GM12878 (cell line): ENCODE measurements around the gene TJAP1. TPM values are rescaled to one million over a fixed set of nuclear protein-coding genes. Genes with fewer than 3 reads are reported as not detected.

ENCODE experiments used
- ATAC-seq: fragments of 200-7000 bp; cut with Tn5 transposase; 3 replicates; pipeline ENCODE4 v1.9.1; 2020; ENCODE audit warnings: mild to moderate bottlenecking, moderate library complexity
- BruUV-seq: library from RNA; stranded (reverse); fragments of 400-500 nt; replicated peaks from 2 replicates; lab custom pipeline; 2021; lab: Mats Ljungman, UMichigan
- CTCF ChIA-PET: fragments of 300-600 bp; sonication (Branson Sonifier 250); formaldehyde crosslinking; extraction: SDS; loops from one replicate; lab custom pipeline; 2021; ENCODE audit warnings: inconsistent platforms; lab: Yijun Ruan, JAX
- POLR2A ChIA-PET: fragments of 350-600 bp; formaldehyde crosslinking; extraction: SDS; loops from one replicate; lab custom pipeline; 2021; ENCODE audit warnings: inconsistent platforms; lab: Charles Lee
- RAD21 ChIA-PET: fragments of 300-600 bp; sonication (Branson Sonifier 250); formaldehyde crosslinking; loops from one replicate; lab custom pipeline; 2023; ENCODE audit warnings: antibody characterized with exemption; ENCODE audit not compliant: unreplicated experiment; lab: Charles Lee
- SMC1A ChIA-PET: fragments of 300-600 bp; sonication (Branson Sonifier 250); formaldehyde crosslinking; loops from one replicate; lab custom pipeline; 2023; ENCODE audit not compliant: unreplicated experiment, uncharacterized antibody; lab: Charles Lee
- DNase-seq: peaks from one replicate; pipeline ENCODE4 v3.0.0-alpha.2; 2011; ENCODE audit warnings: low read depth, low spot score
- FAIRE-seq: peaks from 3 replicates; lab custom pipeline; 2011; peaks lifted over from hg19 to GRCh38; lab: Jason Lieb, UNC
- H2AFZ ChIP-seq: 2 replicates; pipeline ENCODE4 v1.6.0; 2011; ENCODE audit warnings: low read depth, low read length, control low read depth; ENCODE audit not compliant: control insufficient read depth
- H3K27ac ChIP-seq: 2 replicates; pipeline ENCODE4 v1.5.1; 2011; ENCODE audit warnings: control low read depth; ENCODE audit not compliant: control insufficient read depth, insufficient read depth
- H3K27me3 ChIP-seq, 2 experiments: replicated peaks in 1 of 2; 2 replicates each; pipeline versions ENCODE4 v1.6.0 to v1.6.1; 2011; ENCODE audit warnings: low read length in 1 of 2; ENCODE audit not compliant: control insufficient read depth in 2 of 2, insufficient read depth in 2 of 2
- H3K36me3 ChIP-seq, 2 experiments: 2 replicates each; pipeline ENCODE4 v1.5.1; 2011; ENCODE audit warnings: low read length in 1 of 2; ENCODE audit not compliant: control insufficient read depth in 2 of 2, insufficient read depth in 2 of 2
- H3K4me1 ChIP-seq: 2 replicates; pipeline ENCODE4 v1.6.1; 2011; ENCODE audit warnings: mild to moderate bottlenecking, low read length, moderate library complexity, mixed read lengths; ENCODE audit not compliant: control insufficient read depth, insufficient read depth
- H3K4me2 ChIP-seq: 2 replicates; pipeline ENCODE4 v1.6.0; 2011; ENCODE audit warnings: control low read depth; ENCODE audit not compliant: control insufficient read depth, insufficient read depth
- H3K4me3 ChIP-seq: fragments of 200-600 bp; sonication (generic); 2 replicates; pipeline ENCODE4 v1.5.1; 2016
- H3K79me2 ChIP-seq: 2 replicates; pipeline ENCODE4 v1.6.0; 2011; ENCODE audit warnings: low read length; ENCODE audit not compliant: control insufficient read depth, insufficient read depth
- H3K9ac ChIP-seq: 2 replicates; pipeline ENCODE4 v1.8.0; 2011; ENCODE audit warnings: low read length, control low read depth, mixed read lengths; ENCODE audit not compliant: control insufficient read depth, insufficient read depth
- H3K9me3 ChIP-seq: replicated peaks from 3 replicates; pipeline ENCODE4 v1.5.1; 2011; ENCODE audit warnings: mild to moderate bottlenecking, low read length; ENCODE audit not compliant: control insufficient read depth, insufficient read depth
- H4K20me1 ChIP-seq: 2 replicates; pipeline ENCODE4 v1.6.0; 2011; ENCODE audit not compliant: control insufficient read depth, insufficient read depth
- CREB1 ChIP-seq: IDR thresholded peaks from 2 replicates; pipeline ENCODE4 v1.6.1; 2012; ENCODE audit warnings: low read depth, mild to moderate bottlenecking, inconsistent platforms
- ETV6 ChIP-seq, 2 experiments: fragments of 450-650 bp in 1 of 2; IDR thresholded peaks in 1 of 2; conservative IDR thresholded peaks in 1 of 2; 2 replicates each; pipeline ENCODE4 v1.6.1; 2014; ENCODE audit warnings: antibody characterized with exemption in 1 of 2, borderline replicate concordance in 1 of 2, low read depth in 1 of 2, mild to moderate bottlenecking in 1 of 2, moderate library complexity in 1 of 2
- HSF1 ChIP-seq: fragments of 150-350 bp; IDR thresholded peaks from 2 replicates; pipeline ENCODE4 v1.6.1; 2014; ENCODE audit warnings: mild to moderate bottlenecking, low read depth, low read length
- IRF4 ChIP-seq: IDR thresholded peaks from 2 replicates; pipeline ENCODE4 v1.6.1; 2011; ENCODE audit warnings: low read depth, low read length
- RAD21 ChIP-seq: IDR thresholded peaks from 2 replicates; pipeline ENCODE4 v1.6.1; 2011; ENCODE audit warnings: mild to moderate bottlenecking, low read depth, low read length, moderate library complexity; ENCODE audit not compliant: insufficient read depth
- RAD51 ChIP-seq: fragments of 450-650 bp; IDR thresholded peaks from 2 replicates; pipeline ENCODE4 v1.6.1; 2016; ENCODE audit warnings: moderate library complexity, mild to moderate bottlenecking, inconsistent platforms
- RBBP5 ChIP-seq: fragments of 200-600 bp; sonication (generic); conservative IDR thresholded peaks from 2 replicates; pipeline ENCODE4 v1.6.1; 2016
- ZNF217 ChIP-seq: fragments of 450-650 bp; IDR thresholded peaks from 2 replicates; pipeline ENCODE4 v1.6.1; 2017; ENCODE audit warnings: antibody characterized with exemption, mild to moderate bottlenecking
- WGBS: methylation state at CpG from one replicate; pipeline ENCODE4 v1.1.6; 2016; ENCODE audit warnings: low lambda C conversion rate; ENCODE audit not compliant: insufficient replicate concordance, insufficient coverage; ENCODE audit errors: missing lambda C conversion rate; 5-methylcytosine and 5-hydroxymethylcytosine counted together
- in situ Hi-C: fragments of 300-500 bp; cut with MboI; formaldehyde crosslinking; loops from 9 replicates; pipeline ENCODE4 v1.14.3; 2018; ENCODE audit warnings: mixed read lengths
- intact Hi-C: fragments of 100-400 bp; cut with micrococcal nuclease; formaldehyde crosslinking; loops from one replicate; pipeline ENCODE4 v1.14.2; 2022; ENCODE audit not compliant: unreplicated experiment
- polyA plus RNA-seq, 11 experiments: library from polyadenylated mRNA; depleted of rRNA in 4 of 11; unstranded in 6 of 11; stranded (reverse) in 5 of 11; fragments of >200 nt; fragmentation: Nextera tagmentation in 4 of 11; fragmentation: Illumina TruSeq in 1 of 11; extraction: Ambion mirVana in 4 of 11; extraction: Trizol in 1 of 11; gene quantifications; 1 replicate in 1 of 11; 2 replicates in 10 of 11; pipeline versions ENCODE4 v1.2.1 to v1.2.3, GENCODE V29; 2011 to 2016; ENCODE audit warnings: inconsistent platforms in 2 of 11, missing spikeins in 2 of 11, low read depth in 1 of 11
- total RNA-seq, 4 experiments: library from RNA; depleted of rRNA in 3 of 4; stranded (reverse); fragments of >200 nt in 3 of 4; fragmentation: Illumina TruSeq in 1 of 4; extraction: Trizol in 1 of 4; gene quantifications; 2 replicates each; pipeline versions ENCODE4 v1.2.1 to v1.2.3, GENCODE V29; 2013 to 2021
- TF ChIP-seq, protein P1 (sequence below), 3 experiments: IDR thresholded peaks in 2 of 3; conservative IDR thresholded peaks in 1 of 3; 2 replicates each; pipeline ENCODE4 v1.5.1; 2011; ENCODE audit warnings: low read depth in 3 of 3, low read length in 3 of 3, mild to moderate bottlenecking in 3 of 3, control low read depth in 2 of 3, moderate library complexity in 2 of 3, inconsistent platforms in 1 of 3, mixed read lengths in 1 of 3; ENCODE audit not compliant: control insufficient read depth in 2 of 3, insufficient read depth in 1 of 3; ENCODE audit errors: extremely low read depth in 1 of 3
- TF ChIP-seq, protein P2 (sequence below): fragments of 450-650 bp; IDR thresholded peaks from 2 replicates; pipeline ENCODE4 v1.6.1; 2017; ENCODE audit warnings: mild to moderate bottlenecking, moderate library complexity

TJAP1 gene
- total and polyA plus RNA-seq, 10 of the 15 experiments (the other 5 are each of a cell fraction or from before 2014, with no cell fraction given), result 0.11 to 22.6 (median 12.8) TPM

- SMC1A ChIA-PET, result interaction anchor here (1.0 to 3.1 kb wide), 3 partner anchors 12 to 30 kb away, joined by 3 to 16 read pairs (median 3); no protein-coding TSS in a partner anchor
- H3K4me2 ChIP-seq, result peak overlapping the region; percentile 38
- FAIRE-seq (no peak), DNase-seq (no peak), ATAC-seq (peak; percentile 41)
- H3K9me3 ChIP-seq, result no peaks in the 10 kb centered on the region
- H4K20me1 ChIP-seq, result no peaks in the 10 kb centered on the region
- CTCF ChIA-PET, result interaction anchor here (0.6 to 3.3 kb wide), 8 partner anchors 11 to 290 kb away, joined by 3 to 28 read pairs (median 3); partner anchors contain the start of gene XPO5
- peak overlapping the region; percentile 76 for H3K27ac ChIP-seq
- BruUV-seq, result TSS peak; percentile 71
- RAD21 ChIA-PET, result interaction anchor here (1.0 to 1.4 kb wide), 4 partner anchors 14 to 156 kb away, joined by 3 to 4 read pairs (median 3); no protein-coding TSS in a partner anchor
- H3K4me1 ChIP-seq, result peaks cover 6% of the 10 kb centered on the region
- peak overlapping the region; percentile 80 for H3K4me3 ChIP-seq
- intact Hi-C loops (loop anchor here (2.0 kb wide), 1 partner anchor 347 kb away; the partner anchor contains the start of gene SRF), in situ Hi-C loops (no loop called here)
- H2AFZ ChIP-seq, result peak overlapping the region; percentile 63; the same call in 1 of the 2 replicates
- H3K27me3 ChIP-seq, result no peaks in the 10 kb centered on the region
- H3K9ac ChIP-seq, result peak overlapping the region; percentile 88
- H3K36me3 ChIP-seq, result peaks cover 22 to 28% of the 10 kb centered on the region in 2 experiments
- POLR2A ChIA-PET, result interaction anchor here (0.5 to 1.4 kb wide), 6 partner anchors 8 to 476 kb away, joined by 3 to 9 read pairs (median 4); partner anchors contain the start of gene TJAP1
- 0% methylated on average over 10 of the region's 10 CpGs for WGBS
- H3K79me2 ChIP-seq, result peaks cover 41% of the 10 kb centered on the region
- TF ChIP-seq, protein P1, sequence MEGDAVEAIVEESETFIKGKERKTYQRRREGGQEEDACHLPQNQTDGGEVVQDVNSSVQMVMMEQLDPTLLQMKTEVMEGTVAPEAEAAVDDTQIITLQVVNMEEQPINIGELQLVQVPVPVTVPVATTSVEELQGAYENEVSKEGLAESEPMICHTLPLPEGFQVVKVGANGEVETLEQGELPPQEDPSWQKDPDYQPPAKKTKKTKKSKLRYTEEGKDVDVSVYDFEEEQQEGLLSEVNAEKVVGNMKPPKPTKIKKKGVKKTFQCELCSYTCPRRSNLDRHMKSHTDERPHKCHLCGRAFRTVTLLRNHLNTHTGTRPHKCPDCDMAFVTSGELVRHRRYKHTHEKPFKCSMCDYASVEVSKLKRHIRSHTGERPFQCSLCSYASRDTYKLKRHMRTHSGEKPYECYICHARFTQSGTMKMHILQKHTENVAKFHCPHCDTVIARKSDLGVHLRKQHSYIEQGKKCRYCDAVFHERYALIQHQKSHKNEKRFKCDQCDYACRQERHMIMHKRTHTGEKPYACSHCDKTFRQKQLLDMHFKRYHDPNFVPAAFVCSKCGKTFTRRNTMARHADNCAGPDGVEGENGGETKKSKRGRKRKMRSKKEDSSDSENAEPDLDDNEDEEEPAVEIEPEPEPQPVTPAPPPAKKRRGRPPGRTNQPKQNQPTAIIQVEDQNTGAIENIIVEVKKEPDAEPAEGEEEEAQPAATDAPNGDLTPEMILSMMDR (IDR thresholded peaks at IDR 0.05 in 2 of 3, conservative IDR thresholded peaks at IDR 0.05 in 1 of 3; ENCODE audit: control insufficient read depth in 2 of 3, extremely low read depth in 1 of 3, insufficient read depth in 1 of 3, low read depth in 3 of 3, low read length in 3 of 3), result no peak
- no peak for TF ChIP-seq RAD51
- no peak for TF ChIP-seq CREB1
- TF ChIP-seq, protein P2, sequence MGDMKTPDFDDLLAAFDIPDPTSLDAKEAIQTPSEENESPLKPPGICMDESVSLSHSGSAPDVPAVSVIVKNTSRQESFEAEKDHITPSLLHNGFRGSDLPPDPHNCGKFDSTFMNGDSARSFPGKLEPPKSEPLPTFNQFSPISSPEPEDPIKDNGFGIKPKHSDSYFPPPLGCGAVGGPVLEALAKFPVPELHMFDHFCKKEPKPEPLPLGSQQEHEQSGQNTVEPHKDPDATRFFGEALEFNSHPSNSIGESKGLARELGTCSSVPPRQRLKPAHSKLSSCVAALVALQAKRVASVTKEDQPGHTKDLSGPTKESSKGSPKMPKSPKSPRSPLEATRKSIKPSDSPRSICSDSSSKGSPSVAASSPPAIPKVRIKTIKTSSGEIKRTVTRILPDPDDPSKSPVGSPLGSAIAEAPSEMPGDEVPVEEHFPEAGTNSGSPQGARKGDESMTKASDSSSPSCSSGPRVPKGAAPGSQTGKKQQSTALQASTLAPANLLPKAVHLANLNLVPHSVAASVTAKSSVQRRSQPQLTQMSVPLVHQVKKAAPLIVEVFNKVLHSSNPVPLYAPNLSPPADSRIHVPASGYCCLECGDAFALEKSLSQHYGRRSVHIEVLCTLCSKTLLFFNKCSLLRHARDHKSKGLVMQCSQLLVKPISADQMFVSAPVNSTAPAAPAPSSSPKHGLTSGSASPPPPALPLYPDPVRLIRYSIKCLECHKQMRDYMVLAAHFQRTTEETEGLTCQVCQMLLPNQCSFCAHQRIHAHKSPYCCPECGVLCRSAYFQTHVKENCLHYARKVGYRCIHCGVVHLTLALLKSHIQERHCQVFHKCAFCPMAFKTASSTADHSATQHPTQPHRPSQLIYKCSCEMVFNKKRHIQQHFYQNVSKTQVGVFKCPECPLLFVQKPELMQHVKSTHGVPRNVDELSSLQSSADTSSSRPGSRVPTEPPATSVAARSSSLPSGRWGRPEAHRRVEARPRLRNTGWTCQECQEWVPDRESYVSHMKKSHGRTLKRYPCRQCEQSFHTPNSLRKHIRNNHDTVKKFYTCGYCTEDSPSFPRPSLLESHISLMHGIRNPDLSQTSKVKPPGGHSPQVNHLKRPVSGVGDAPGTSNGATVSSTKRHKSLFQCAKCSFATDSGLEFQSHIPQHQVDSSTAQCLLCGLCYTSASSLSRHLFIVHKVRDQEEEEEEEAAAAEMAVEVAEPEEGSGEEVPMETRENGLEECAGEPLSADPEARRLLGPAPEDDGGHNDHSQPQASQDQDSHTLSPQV, result no peak
- no peak for TF ChIP-seq RAD21
- no peak for TF ChIP-seq IRF4
- no peak for TF ChIP-seq ETV6 (conservative IDR thresholded peaks at IDR 0.05 in 1 of 2, IDR thresholded peaks at IDR 0.05 in 1 of 2; ENCODE audit: borderline replicate concordance in 1 of 2, low read depth in 1 of 2)
- no peak for TF ChIP-seq ZNF217
- TF ChIP-seq RBBP5, result no peak
- no peak for TF ChIP-seq HSF1
These were observed 40.4 kb downstream of the TJAP1 start for GRCh38 chr6:43517505-43518357.
